ENCODE data around the gene CACNA2D3.

DNA sequence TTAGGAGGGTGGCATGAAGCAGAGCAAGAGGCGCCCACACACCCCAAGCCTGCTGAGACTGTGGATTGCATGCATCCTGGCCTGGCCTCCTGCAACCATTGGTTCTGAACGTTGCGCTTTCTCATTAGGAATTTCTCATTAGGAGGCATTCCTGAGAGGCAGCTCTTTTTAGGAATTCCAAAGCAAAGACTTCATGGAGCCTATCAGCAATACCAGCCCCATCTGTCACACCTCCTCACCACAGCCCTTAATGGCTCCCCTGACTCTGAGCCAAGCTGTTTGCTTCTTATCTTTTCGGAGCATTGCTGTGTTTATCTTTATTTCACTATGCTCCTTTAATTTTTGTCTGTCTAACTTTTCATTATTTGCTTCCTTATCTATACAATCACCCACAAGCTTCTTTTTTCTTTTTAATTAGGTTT is 226.9 kb downstream of the CACNA2D3 start:
- TF ChIP-seq, protein P1, sequence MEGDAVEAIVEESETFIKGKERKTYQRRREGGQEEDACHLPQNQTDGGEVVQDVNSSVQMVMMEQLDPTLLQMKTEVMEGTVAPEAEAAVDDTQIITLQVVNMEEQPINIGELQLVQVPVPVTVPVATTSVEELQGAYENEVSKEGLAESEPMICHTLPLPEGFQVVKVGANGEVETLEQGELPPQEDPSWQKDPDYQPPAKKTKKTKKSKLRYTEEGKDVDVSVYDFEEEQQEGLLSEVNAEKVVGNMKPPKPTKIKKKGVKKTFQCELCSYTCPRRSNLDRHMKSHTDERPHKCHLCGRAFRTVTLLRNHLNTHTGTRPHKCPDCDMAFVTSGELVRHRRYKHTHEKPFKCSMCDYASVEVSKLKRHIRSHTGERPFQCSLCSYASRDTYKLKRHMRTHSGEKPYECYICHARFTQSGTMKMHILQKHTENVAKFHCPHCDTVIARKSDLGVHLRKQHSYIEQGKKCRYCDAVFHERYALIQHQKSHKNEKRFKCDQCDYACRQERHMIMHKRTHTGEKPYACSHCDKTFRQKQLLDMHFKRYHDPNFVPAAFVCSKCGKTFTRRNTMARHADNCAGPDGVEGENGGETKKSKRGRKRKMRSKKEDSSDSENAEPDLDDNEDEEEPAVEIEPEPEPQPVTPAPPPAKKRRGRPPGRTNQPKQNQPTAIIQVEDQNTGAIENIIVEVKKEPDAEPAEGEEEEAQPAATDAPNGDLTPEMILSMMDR (IDR thresholded peaks at IDR 0.05), result no peak
- TF ChIP-seq POLR2AphosphoS5 (IDR thresholded peaks at IDR 0.05) (no peak), POLR2A (IDR thresholded peaks at IDR 0.05) (no peak)
